GM12801 (cell line): ENCODE results near the gene PHAF1.

Experiments
- TF ChIP-seq, protein P1 (sequence below): IDR thresholded peaks from one replicate; pipeline ENCODE4 v1.5.1; 2011; ENCODE audit warnings: control low read depth; ENCODE audit not compliant: insufficient read length; ENCODE audit errors: extremely low read depth

PHAF1 gene

DNA sequence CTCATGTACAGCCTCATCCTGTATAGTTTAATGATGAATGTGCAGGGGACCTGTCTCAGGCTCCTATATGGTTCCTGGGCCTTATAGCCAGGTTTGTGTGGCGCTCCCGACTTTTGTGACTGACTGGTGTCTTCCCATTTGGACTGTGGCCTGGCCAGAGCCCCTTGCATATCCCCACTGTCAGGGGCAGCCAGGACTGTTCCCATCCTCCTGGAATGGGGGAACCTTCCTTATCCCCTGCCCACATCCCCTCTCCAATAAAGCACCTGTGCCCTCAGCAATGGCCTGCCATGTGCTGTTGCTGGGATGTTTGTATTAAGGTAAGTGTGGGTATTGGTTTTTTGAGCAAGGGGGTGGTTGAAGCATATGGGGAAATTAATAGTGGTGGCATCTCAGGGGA lies 38.5 kb downstream of the PHAF1 start:
- TF ChIP-seq, protein P1, sequence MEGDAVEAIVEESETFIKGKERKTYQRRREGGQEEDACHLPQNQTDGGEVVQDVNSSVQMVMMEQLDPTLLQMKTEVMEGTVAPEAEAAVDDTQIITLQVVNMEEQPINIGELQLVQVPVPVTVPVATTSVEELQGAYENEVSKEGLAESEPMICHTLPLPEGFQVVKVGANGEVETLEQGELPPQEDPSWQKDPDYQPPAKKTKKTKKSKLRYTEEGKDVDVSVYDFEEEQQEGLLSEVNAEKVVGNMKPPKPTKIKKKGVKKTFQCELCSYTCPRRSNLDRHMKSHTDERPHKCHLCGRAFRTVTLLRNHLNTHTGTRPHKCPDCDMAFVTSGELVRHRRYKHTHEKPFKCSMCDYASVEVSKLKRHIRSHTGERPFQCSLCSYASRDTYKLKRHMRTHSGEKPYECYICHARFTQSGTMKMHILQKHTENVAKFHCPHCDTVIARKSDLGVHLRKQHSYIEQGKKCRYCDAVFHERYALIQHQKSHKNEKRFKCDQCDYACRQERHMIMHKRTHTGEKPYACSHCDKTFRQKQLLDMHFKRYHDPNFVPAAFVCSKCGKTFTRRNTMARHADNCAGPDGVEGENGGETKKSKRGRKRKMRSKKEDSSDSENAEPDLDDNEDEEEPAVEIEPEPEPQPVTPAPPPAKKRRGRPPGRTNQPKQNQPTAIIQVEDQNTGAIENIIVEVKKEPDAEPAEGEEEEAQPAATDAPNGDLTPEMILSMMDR: no peak

DNA sequence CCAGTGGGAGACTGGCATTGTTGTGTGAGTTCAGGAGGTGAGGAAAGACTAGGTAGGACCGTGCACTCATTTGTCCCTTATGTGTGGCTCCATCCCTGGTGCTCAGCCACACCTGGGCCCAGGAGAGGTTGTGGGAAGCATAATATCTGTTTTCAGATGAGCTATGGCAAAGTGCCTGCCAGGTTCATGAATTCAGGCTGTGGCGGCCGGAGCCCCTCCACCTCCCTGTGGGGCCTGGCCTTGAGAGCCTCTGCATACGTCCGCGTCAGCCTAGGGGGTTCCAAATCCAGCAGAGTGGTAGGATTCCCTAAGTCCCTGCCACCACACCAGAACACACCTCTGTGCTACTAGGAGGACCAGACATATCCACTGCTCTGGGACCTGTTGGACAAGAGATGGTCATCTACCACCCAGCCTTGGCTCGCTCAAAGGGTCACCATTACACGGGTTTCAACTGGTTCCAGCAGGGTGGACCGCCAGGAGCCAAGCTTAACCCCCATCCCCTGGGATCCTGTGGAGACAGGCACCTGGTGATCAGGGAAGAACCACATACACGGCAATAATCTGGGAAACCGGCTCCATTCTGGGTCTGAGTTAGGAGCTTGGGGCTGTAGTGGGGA lies 39.0 kb downstream of the PHAF1 start:
- TF ChIP-seq, protein P1: no peak

DNA sequence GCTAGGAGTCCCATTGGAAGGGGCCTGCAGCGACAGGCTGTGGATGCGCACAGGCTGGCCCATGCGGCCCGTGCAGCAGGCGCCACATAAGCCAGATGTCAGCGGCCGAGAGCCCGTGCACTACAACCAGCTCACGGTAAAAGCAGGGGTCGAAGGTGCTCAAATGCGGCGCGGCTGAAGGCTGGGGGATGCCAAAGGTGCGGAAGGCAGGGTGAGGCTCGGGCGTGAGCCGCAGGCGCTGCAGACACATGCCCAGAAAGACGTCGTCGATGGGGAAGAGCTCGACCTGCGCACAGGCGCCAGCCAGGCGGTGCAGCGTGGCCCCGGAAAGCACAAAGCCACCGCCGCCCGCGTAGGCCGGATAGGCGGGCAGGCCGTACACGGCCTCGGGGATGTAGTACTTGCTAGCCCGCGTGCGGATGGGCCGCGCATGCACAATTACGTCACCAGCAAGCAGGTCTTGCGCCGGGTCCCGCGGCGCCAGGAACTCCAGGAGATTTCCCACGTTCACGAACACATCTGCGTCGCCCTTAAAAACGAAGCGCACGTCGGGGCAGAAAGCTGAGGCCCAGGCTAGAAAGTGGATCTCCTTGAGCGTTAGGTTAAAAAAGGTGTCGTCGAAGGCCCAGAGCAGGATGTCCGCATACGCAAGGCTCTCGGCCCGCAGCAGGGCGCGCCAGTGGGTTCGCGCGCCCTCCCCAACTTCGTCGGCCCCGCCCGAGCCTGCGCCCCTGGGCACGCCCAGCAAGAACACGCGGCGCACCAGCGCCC lies 39.7 kb downstream of the PHAF1 start:
- TF ChIP-seq, protein P1: no peak

DNA sequence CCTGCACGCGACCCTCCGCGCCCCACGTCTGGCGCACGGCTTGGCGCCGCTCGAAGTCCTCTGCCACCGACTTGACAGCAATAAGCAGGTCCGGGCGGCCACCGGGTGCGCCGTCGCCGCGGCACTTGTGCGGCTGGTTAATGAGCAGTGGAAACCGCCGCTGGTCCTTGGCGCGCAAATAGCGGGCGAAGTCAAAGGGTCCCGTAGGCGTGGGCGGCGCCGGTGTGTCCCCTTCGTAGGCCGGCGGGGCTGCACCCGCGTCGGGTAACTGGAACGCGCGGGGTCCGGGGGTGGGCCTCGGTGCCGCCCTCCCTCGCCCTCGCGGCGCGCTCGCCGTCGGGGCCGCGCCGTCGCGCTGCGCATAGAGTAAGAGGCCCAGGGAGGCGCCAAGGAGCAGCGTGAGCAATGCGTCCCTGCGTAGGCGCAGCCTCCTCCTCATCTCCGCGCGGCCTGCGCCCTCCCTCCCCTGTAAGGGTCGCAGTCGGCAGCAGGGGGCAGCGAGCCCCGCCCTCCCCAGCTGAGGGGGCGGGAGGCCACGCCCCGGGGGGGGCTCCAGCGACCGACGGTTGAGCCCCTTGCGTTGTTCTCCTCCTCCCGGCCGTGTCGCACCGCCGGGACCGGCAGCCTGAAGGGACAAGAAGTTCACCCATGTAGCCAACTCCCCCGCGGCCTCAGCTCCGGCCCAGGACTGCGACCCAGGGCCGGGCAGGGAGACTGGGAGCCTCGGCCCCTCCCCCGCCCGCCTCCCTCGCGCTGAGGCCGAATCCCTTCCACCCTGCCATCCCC lies 40.5 kb downstream of the PHAF1 start:
- TF ChIP-seq, protein P1: no peak

DNA sequence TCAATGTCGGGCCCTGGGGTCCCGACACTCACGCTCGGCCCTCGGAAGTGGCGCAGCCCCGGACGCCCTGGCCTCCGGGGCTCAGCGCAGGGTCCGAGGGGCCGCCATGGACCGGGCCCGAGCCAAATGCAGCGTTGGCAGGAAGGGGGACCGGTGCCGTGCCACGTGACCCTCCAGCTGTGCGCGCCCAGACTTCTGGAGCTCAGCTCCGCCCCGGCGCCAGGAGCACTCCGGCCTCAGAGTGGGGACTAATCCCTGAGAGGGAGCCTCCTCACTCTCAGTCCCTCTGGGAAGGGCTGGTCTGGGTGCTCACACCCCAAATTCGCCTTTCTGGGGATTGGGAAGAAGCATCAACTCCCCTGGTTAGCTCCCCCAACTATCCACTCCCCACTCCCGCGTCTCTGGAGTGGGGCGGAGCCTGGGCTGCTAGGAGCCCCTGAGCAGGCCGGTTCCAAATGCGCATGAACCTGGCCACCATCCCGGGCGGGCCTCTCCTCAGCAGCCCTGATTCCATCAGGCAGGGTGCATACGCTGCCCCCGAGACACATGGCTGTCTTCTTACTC lies 41.2 kb downstream of the PHAF1 start, which contains the start of gene B3GNT9:
Gene B3GNT9, minus strand, starts transcription at position 166 of the 564 bp plus-strand sequence. CDS start 513 bp downstream, outside the sequence.
- TF ChIP-seq, protein P1: no peak

DNA sequence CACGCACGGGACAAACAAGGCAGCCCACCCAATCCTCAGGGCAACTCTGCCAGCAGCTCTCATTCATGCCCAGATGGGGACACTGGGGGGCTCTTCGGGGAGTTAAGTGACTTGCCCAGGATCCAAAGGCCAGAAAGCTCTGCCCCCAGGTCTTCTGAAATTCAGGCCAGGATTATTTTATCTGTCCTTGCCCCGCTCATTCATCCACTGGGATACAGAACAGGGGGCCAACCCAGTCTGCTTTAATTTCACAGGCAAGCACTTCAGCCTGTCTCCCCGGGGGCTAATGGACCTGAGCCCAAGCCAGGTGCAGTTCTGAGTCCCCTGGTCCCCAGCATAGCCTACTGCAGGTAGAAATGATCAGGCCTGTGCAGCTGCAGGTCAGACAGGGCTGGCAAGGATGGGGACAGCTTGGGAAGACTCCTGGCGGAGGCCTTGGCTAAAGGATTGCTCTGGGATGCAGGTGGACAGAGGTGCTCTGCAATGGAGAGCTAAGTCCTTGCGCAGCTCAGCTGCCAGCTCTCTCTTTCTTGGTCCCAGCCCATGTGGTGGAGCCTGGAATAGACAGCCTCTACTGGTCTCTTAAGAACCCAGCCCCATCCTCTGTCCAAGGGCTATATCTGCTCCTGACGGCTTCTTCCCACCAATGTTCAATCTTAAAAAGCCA lies 41.8 kb downstream of the PHAF1 start:
- TF ChIP-seq, protein P1: no peak
